ENCODE measurements around the gene PHYH.
A peak's percentile ranks its signal among the peaks of the same experiment; 100 is the strongest.

GRCh38 chr10:13241613-13242012, 58.3 kb downstream of the PHYH start:
- TF ChIP-seq CTCF (IDR thresholded peaks at IDR 0.05), result no peak
- peak in 1 of 4 donors; percentile 79 for TF ChIP-seq EP300 (IDR thresholded peaks at IDR 0.05)
